ENCODE results near the gene HSPB7.

Gene HSPB7

GRCh38 chr1:16020325-16020724 lies 2.5 kb upstream of the HSPB7 start:
- H3K9me3 ChIP-seq (ENCODE audit: insufficient read depth, low read length): no peaks in the 10 kb centered on the region
- no peak overlapping the region for H2AFZ ChIP-seq (ENCODE audit: low read depth, low read length, severe bottlenecking)
- H3K9me2 ChIP-seq (replicated peaks; ENCODE audit: insufficient read depth, low read length): no peaks in the 10 kb centered on the region
- H3K36me3 ChIP-seq (ENCODE audit: low read length): no peaks in the 10 kb centered on the region
- no peaks in the 10 kb centered on the region for H3K79me2 ChIP-seq (ENCODE audit: insufficient read depth, low read length)
- H3F3A ChIP-seq (ENCODE audit: insufficient read depth): no peaks in the 10 kb centered on the region
- no peak overlapping the region for H3K27ac ChIP-seq (ENCODE audit: low read depth, low read length)
- no peaks in the 10 kb centered on the region for H3K27me3 ChIP-seq (ENCODE audit: low read length)
- no peak for TF ChIP-seq CTCF (IDR thresholded peaks at IDR 0.05; ENCODE audit: insufficient read depth, low read length, poor library complexity, severe bottlenecking)
- no peak overlapping the region for H3K4me3 ChIP-seq (ENCODE audit: insufficient read depth, low read length, poor library complexity, severe bottlenecking)
- no peaks in the 10 kb centered on the region for H4K20me1 ChIP-seq (ENCODE audit: low read depth, low read length)
- H3K4me2 ChIP-seq (ENCODE audit: low read depth, low read length, poor library complexity, severe bottlenecking): no peak overlapping the region
- no peak overlapping the region for H3K9ac ChIP-seq (ENCODE audit: low read length)

GRCh38 chr1:16019644-16020277 lies 1.9 kb upstream of the HSPB7 start:
- TF ChIP-seq EZH2phosphoT487 (conservative IDR thresholded peaks at IDR 0.05; ENCODE audit: low read length): no peak
- TF ChIP-seq CTCF (IDR thresholded peaks at IDR 0.05; ENCODE audit: insufficient read depth, low read length, poor library complexity, severe bottlenecking): no peak
- Histone ChIP-seq H3F3A (ENCODE audit: insufficient read depth) (no peaks in the 10 kb centered on the region), H3K4me2 (ENCODE audit: low read depth, low read length, poor library complexity, severe bottlenecking) (no peak overlapping the region), H3K36me3 (ENCODE audit: low read length) (no peaks in the 10 kb centered on the region), H2AFZ (ENCODE audit: low read depth, low read length, severe bottlenecking) (no peak overlapping the region), H3K9me2 (replicated peaks; ENCODE audit: insufficient read depth, low read length) (no peaks in the 10 kb centered on the region), H3K9ac (ENCODE audit: low read length) (no peak overlapping the region), H3K4me3 (ENCODE audit: insufficient read depth, low read length, poor library complexity, severe bottlenecking) (no peak overlapping the region), H3K27ac (ENCODE audit: low read depth, low read length) (no peak overlapping the region), H3K27me3 (ENCODE audit: low read length) (no peaks in the 10 kb centered on the region), H3K9me3 (ENCODE audit: insufficient read depth, low read length) (no peaks in the 10 kb centered on the region), H4K20me1 (ENCODE audit: low read depth, low read length) (no peaks in the 10 kb centered on the region), H3K79me2 (ENCODE audit: insufficient read depth, low read length) (no peaks in the 10 kb centered on the region)

- no peaks in the 10 kb centered on the region for H3K9me3 ChIP-seq (ENCODE audit: insufficient read depth, low read length)
- no peaks in the 10 kb centered on the region for H3K27me3 ChIP-seq (ENCODE audit: low read length)
- H3K9me2 ChIP-seq (replicated peaks; ENCODE audit: insufficient read depth, low read length): no peaks in the 10 kb centered on the region
- H3K79me2 ChIP-seq (ENCODE audit: insufficient read depth, low read length): no peaks in the 10 kb centered on the region
- no peaks in the 10 kb centered on the region for H3F3A ChIP-seq (ENCODE audit: insufficient read depth)
- H3K4me3 ChIP-seq (ENCODE audit: insufficient read depth, low read length, poor library complexity, severe bottlenecking): no peak overlapping the region
- no peak overlapping the region for H3K9ac ChIP-seq (ENCODE audit: low read length)
- no peak overlapping the region for H3K27ac ChIP-seq (ENCODE audit: low read depth, low read length)
- H3K4me2 ChIP-seq (ENCODE audit: low read depth, low read length, poor library complexity, severe bottlenecking): no peak overlapping the region
- H3K36me3 ChIP-seq (ENCODE audit: low read length): no peaks in the 10 kb centered on the region
- H4K20me1 ChIP-seq (ENCODE audit: low read depth, low read length): no peaks in the 10 kb centered on the region
- no peak overlapping the region for H2AFZ ChIP-seq (ENCODE audit: low read depth, low read length, severe bottlenecking)
- no peak for TF ChIP-seq CTCF (IDR thresholded peaks at IDR 0.05; ENCODE audit: insufficient read depth, low read length, poor library complexity, severe bottlenecking)
- no peak for TF ChIP-seq EZH2phosphoT487 (conservative IDR thresholded peaks at IDR 0.05; ENCODE audit: low read length)
Observed at GRCh38 chr1:16018749-16019643, 1.2 kb upstream of the HSPB7 start.
